GM12891 (cell line): ENCODE results near the gene DDN.

Source experiments
- PAX5 ChIP-seq: IDR thresholded peaks from 2 replicates; pipeline ENCODE4 v1.6.1; 2011; ENCODE audit warnings: low read length, moderate library complexity, mild to moderate bottlenecking; ENCODE audit not compliant: insufficient read depth, severe bottlenecking
- POLR2A ChIP-seq: IDR thresholded peaks from 2 replicates; pipeline ENCODE4 v1.6.1; 2011; ENCODE audit warnings: low read depth, low read length, control low read depth
- POLR2AphosphoS5 ChIP-seq: IDR thresholded peaks from 2 replicates; pipeline ENCODE4 v1.6.1; 2011; ENCODE audit warnings: low read depth, low read length, control low read depth
- POU2F2 ChIP-seq: IDR thresholded peaks from 2 replicates; pipeline ENCODE4 v1.6.1; 2011; ENCODE audit warnings: low read depth, mild to moderate bottlenecking, control low read depth, low read length, moderate library complexity
- SPI1 ChIP-seq: IDR thresholded peaks from 2 replicates; pipeline ENCODE4 v1.6.1; 2011; ENCODE audit warnings: low read depth, low read length, control low read depth
- TAF1 ChIP-seq: IDR thresholded peaks from 2 replicates; pipeline ENCODE4 v1.6.1; 2011; ENCODE audit warnings: low read depth, low read length, control low read depth

DNA sequence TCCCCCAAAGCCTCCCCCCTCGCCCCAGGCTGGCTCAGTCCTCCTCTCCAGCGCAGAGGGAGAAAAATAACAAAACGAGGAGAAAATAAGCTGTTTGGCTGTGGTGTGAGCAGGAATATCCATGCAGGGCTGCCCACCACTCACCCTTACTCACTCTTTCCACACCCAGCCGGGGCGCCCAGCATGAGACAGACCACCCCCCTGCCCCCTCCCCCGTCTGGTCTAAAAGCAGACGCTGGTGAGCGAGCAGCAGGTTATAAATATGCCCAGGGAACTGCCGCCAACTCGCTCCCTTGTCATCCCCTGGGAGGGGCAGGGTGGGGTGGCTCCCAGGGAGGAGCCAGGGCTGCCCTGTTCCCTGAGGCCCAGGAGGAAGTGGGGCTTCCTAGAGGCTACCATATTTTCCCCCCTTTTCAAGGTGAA is 13.7 kb downstream of the DDN start:
- no peak for TF ChIP-seq TAF1
- no peak for TF ChIP-seq POLR2AphosphoS5
- TF ChIP-seq SPI1: no peak
- TF ChIP-seq POLR2A: no peak
- no peak for TF ChIP-seq PAX5
- TF ChIP-seq POU2F2: no peak
